Stimulated activated CD8-positive, alpha-beta memory T cell treated with anti-CD3 and anti-CD28 coated beads, Interleukin-12 subunit alpha, Interleukin-12 subunit beta, amount 100 ng/mL, for 4 hours (primary cell): Measurements from ENCODE around the gene MRPS14.

Experiments used
- DNase-seq: peaks from one replicate; pipeline ENCODE4 v3.0.0-alpha.2; 2020; ENCODE audit warnings: low read depth

The MRPS14 gene

DNA sequence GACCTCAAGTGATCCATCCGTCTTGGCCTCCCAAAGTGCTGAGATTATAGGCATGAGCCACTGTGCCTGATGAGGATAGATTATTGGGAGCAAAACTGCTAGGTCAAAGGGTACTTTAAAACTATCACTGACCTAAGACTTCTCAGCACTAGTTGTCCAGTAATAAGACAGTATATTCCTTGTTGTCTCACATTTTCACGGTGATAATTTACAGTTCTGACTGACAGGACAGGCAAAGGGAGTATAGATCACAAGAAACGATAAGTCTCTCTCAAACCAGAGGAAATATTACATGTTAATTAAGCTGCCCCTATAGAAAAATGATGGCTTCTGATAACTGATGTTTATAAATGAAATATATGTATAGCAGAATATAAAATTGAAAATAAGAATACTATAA is 3.7 kb downstream of the MRPS14 start:
- DNase-seq, result no peak

DNA sequence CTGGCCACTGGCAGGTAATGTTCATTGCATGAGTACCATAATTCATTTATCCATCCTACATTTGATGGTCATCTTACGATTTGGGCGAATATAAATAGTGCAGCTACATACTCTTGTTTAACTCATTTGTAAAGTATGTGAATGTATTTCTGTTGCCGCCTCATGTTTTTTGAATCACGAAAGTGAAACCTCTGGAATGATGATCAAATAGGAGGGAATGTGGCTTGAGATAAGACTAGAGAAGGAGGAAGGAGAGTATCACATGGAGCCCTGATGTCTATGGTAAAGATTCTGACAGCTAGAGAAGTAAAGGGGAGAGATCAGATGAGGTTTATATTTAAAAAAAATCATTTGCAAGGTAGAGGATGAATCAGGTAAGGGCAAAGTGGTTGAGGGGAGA is 8.0 kb downstream of the MRPS14 start:
- no peak for DNase-seq

DNA sequence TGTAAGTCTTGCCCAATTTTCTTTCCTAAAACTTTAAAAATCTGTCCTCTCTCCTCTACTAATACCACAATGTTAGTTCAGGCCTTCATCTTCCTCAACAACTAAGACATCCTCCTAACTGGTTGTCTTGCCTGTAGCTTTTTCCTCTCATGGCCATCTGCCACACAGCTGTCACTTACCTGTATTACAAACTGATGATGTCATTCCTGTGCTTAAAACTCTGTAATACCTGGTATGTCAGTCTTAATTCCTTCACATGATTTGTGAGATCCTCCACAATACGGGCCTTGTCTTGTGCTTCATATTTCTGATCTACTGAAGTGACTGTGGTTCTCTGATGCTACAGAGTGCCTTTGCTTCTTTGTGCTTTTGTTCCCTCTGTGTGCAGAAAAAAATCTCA is 9.8 kb downstream of the MRPS14 start:
- no peak for DNase-seq

DNA sequence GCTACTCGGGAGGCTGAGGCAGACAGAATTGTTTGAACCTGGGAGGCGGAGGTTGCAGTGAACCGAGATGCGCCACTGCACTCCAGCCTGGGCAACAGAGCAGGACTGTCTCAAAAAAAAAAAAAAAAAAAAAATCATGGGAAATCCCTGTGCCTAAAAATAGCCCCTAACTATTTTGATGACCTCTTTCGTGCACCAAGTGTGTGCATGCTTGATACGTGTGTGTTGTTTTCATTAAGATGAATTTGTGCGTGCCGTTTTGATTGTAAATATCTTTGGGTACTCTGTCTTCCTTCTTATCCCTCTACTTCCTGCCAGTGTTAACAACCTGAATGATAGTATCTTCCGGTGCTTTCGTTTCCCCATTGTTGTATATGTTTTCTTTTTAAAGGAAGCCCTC is 13.7 kb downstream of the MRPS14 start:
- DNase-seq, result no peak

DNA sequence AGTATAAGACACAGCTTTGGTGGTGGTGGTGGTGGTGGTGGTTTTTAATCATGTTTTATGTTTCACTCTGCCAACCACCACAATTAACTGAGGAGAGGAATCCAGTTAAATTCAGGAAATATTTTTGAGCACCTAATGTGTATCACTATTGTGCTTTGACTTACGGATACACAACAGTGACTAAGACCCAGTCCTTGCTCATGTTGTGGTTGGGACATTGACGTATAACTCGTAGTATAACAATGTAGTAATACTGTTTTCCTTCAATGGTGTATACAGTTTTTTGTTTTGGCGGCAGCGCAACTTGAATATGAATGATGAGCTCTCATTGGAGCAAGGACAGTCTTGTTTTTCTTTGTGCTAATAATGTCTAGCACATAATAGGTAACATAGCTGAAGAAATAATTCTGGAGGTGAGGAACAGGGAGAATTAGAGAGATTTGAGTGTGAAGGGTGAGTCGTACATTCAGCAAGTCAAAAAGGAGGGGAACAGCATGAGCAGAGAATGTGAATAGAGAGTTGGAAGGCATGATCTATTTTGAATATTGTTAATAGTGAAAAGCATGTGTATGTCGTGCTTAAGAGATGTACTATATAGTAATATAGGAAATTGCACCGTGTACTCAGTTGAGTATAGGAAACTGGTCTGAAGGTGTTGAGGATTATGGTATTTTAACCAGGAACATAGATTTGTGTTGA is 18.0 kb downstream of the MRPS14 start:
- DNase-seq, result no peak

DNA sequence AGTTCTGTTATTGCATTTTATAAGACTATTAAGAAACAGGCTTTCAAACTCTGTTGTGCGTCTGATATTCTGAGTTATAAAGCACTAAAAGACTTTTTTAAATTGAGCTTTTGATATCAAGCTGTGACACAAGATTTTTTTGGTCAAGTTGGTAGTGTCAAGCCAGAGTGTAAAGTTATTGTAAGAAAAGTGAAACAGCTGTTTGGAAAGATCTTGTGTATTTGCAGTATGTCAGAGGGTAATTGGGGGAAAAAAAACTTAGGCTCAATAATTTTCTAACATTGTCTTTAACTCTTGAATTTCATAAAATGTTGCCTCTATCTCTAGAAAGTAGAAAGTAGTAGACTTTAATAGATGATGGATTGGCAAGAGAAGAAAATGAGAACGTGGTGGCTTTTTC is 19.7 kb downstream of the MRPS14 start:
- DNase-seq, result no peak

DNA sequence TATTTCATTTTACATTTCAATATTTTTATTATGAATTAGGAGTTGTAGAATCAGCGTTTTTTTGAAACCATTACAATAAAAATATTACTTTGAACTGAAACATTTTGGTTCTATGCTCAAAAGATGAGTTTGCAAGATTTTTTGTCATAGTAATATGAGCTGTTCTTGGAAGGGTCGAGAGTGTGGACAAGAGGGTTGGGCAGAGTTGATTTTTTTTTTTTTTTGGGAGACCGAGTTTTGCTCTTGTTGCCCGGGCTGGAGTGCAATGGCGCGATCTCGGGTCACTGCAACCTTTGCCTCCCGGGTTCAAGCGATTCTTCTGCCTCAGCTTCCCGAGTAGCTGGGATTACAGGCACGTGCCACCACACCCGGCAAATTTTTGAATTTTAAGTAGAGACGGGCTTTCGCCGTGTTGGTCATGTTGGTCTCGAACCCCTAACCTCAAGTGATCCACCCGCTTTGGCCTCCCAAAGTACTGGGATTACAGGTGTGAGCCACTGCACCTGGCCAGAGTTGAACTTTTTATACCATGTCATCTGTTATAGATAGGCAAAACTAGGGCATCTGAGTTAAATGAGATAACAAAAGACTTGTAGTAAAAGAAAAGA is 20.2 kb downstream of the MRPS14 start:
- DNase-seq, result no peak

DNA sequence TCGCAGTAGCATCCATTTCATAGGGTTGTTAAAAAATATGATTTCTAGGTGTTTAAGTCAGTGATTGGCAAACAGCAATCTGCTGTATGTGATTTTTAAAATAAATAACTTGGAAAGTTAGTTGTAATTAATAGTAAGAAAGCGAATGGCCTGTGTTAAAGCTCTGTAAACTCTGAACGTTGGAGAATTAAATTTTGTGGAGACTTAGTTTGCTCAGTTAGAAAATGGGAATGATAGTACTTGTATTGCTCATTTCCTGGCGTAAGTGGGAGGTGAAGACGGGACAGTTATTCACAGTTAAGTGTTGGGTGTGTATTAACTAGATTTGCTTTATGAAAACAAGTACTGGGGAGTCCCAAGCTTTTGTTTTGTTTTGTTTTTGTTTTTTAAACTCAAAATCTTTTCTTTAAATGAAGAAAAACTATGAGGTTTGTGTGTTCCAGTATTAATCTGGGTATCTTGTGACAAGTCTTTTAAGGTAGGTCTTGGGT is 22.5 kb downstream of the MRPS14 start:
- no peak for DNase-seq

DNA sequence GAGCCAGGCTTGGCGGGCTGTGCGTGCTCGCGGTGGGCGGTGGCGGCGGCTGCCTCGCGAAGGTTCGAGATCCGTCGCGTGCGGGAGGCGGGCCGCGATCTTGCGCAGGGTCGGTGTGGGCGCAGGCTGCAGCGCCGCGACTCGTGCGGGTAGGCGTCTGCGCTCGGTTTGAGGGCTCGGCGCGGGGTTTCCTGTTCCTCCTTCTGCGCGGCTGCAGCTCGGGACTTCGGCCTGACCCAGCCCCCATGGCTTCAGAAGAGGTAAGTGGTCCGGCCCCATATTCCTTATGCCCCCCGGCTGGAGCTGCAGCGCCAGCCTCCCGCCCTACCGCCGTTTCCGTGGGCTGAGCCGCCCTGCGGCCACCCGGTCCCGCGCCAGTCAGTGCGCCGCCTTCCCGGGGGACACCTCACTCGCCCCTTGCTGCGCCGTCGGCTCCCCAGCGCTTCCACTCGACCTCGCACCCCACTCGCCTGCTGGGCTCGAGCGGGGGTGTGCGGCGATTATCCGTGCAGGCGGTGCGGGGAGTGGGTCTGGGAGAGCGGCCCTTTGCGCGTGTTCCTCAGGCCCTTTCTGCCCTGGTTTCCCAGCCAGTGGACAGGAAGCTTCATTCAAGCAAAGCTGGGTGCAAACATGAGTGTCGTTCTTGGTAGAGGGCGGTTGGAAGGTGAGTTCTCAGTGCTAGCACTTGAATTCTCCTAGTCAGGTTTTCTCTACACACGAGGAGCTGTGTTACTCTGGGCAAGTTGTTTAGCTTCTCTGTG is 23.1 kb downstream of the MRPS14 start, which contains the start of gene CACYBP:
Gene CACYBP (plus strand): TSS at position 12 of the 761 bp plus-strand sequence. CDS start 234 bp downstream, at position 246.
- DNase-seq, result no peak

DNA sequence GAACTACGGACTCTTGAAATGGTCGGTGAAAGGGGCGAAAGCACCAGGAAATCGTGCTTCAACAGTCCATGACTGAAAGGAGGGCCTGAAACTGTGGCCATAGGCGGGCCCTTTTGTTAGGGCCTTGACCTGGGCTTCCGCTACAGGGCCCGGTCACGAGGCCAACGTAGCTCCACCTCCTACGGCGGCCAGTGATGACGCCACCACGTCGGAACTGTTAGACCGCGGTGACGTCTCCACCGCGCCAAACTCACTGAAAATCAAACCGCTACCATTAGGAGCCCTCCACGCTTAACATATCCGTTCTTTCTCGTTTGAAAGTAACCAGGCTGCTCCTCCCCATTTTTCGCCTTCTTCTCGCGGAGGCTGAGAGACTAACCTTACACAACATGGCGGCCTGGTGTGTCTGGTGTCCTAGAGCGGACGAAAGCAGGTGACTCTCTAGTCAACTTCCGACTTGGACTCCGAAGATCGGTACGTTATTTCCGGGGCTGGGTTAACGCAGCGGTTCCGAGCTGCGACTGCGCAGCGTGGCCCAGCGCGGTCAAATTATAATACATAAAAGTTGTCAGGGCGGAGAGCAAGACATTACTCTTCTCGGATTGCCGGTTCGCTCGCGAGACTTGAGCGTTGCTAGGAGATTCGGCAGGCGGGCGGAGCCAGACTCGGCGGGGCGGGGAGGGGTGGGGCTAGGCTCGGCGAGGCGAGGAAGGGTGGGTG is 23.8 kb downstream of the MRPS14 start:
- DNase-seq, result peak; percentile 96

DNA sequence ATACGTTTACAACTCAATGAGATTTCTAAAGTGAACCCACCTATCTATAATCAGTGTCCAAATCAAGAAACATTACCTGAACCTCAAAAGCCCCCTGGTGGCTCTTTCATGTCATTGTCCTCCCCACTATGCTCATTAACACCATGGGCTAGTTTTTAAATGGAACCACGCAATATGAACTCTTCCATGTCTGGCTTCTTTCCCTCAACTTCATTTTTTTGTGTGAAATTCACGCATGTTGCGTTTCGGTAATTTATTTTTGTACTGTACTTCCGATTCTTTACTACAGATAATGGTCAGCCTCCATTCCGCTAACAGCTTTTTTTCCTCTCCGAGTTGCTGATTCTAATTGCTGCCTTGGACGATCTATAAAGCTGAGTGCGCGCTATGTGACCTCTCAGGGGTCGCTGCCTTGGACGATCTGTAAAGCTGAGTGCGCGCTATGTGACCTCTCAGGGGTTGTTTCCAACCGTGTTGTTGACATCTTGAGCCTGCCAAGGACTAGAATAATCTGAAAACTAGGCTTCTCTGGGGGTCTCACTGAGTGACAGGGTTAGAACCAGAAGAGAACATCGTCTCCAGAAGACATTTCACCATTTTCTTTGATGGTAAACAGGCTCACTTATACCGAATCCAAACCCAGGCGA is 24.5 kb downstream of the MRPS14 start:
- DNase-seq, result no peak

DNA sequence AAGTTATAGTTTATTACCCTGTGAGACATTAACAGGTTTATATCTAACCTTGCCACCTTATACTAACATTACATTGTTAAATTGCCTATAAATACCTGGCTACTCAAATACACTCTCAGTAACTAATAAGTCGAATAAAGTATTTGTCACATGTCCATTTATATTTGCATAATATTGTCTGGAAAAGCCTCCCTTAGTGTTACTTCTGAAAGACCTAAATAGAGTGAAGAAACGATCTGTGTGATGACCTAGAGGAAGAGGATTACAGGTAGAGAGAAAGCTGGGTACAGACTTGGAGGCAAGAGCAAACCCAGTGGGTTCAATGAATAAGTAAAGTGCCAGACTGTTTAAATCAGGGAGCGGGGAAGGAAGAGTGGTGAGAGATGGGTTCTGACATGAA is 26.2 kb downstream of the MRPS14 start:
- DNase-seq, result no peak

DNA sequence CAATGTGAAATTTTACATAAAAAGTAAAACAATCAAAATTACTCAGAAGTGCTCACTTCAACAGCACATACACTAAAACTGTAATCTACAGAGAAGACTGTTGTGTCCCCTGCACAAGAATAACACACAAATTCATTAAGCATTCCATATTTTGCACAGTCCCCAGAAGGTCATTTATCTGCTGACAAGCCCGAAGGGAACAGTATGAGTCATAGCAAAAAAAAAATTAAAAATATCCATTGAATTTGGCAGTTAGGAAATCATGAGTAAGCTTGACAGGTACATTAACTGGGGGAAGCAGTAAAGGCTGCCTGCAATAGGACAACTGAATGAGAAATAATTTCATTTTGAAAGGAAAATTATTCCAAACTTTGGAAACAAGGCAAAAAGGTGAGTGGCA is 26.7 kb downstream of the MRPS14 start:
- DNase-seq, result no peak

DNA sequence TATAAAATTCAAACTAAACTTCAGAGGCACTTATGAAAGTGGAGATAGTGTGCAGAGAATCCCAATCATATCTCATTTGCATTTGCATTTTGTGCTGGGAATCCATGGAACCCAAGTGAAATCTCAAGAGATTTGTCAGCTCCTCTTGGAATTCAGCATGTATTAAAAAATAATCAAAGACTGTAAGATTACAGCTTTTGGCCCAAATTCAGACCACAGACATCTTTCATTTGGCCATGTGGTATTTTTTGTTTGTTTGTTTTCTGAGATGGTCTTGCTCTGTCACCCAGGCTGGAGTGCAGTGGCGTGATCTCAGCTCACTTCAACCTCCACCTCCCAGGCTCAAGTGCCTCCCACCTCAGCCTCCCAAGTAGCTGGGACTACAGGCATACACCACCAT is 27.3 kb downstream of the MRPS14 start:
- DNase-seq, result no peak

DNA sequence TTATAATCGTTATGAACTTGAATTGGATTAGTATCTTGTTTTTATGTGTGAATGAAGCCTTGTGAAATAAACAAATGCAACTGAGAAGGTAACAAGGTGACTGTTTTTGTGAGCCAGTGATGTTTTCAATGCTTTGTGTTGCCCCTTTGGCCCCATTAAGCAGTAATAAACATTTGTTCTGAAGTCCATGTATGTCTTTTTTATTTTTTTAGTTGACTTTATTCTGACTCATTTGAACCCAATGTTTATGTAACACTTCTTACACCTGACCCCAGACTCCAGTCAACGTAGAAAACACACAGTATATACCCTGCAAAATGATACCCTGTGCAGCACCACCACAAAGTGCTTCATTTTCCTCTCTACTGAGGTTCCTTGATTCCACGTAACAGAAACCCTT is 28.1 kb downstream of the MRPS14 start:
- no peak for DNase-seq

DNA sequence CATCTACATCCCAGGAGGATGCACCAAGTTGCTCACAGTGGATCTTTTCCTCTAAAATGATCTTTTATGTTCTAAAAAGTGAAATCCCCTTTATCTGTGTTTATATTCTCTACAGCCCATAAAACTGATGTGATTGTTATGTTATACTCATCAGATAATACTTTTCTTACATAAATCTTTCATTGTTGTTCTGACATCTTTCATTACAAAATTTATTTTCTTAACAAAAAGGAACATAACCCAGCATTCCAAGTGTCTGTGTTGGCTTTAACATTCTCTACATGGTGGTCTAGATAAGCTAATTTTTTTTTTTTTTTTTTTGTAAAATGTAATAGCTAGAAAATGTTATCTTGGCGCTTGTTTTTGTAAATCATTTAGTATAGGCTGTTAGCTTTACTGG is 31.8 kb downstream of the MRPS14 start:
- DNase-seq, result no peak

DNA sequence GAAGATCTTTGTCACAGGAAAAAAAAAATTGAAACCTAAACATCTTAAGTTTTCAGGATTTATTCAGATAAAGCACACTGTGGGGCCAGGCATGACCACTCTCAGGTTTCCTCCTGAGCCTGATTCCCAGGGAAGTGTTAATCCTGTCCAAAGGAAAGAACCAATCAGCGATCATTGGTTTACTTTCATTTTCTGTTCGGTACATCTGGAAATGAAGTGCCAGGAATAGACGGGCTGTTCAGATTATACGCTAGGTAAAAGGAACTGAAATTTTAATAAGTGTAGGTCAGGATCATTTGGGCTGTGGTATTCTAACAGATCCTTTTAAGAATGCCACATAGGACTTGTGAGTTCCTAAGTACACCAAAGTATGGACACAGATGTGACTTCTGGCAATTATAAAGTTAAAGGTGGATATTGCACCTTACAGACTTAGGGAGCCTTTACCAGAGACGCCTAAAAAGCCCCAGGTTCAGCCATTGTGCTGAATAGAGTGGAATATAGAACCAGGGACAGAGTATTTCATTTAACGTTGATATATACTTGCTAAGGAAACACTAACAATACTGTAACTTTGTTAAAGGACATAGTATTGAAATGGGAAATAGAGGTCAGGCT is 32.7 kb downstream of the MRPS14 start:
- DNase-seq, result no peak

DNA sequence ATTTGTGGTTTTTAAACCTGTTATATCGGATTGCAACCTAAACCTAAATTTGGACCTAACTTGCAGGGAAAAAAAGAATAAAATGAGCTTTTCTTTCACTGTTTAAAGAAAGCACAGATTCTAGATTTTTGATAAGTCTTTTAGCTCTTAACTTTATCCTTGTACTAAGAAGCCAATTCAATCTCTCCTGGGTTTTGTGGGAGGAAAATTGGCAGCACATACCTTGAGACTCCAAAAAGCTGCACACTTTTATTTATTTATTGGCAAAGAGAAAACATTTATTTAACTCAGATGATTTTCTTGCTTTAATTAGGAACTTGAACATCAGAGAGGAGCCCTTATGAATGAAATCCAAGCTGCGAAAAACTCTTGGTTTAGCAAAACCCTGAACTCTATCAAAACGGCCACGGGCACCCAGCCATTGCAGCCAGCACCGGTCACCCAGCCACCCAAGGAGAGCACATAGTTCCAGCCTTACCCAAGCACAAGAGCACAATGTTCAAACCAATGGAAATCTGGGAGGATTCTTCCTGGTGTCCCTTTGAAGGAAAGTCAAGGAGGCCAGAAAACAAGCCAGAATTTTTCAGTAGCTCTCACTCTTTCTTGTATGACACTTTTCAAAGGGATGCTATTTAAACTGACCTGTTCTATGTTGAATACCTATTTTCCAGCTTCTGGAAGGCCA is 33.5 kb downstream of the MRPS14 start:
- no peak for DNase-seq

DNA sequence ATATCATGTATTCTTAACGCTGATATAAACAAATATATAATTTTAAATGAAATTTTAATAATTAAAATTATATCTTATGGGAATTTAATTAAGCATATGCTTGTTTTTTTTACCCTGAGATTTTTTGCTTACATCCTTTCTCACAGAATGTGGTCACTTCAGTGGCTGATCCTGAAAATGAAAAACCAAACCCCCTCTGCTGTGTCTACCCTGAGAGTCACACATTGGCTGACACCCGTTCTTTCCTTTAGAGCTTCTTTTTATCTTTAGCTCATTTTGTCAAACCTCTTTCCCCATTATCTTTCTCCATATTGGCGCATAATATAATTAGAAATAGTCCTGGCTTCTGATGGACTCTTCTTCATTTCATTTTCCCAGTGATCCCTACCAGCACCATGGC is 34.2 kb downstream of the MRPS14 start:
- DNase-seq, result no peak

DNA sequence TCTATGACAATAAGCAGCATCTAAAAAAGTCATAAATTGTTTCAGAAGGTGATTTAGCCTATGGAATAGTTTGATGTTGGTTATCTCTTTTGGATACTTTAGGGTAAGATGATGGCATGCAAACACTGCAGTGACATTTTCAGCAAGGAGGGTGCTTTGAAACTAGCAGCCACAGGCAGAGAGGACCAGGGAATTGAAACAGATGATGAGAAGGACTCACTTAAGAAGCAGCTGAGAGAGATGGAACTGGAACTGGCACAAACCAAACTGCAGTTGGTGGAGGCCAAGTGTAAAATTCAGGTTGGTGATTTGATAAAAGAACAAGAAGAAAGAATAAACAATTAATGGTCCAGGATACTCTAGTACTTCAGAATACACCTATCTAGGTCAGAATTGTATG is 34.7 kb downstream of the MRPS14 start:
- DNase-seq, result no peak

DNA sequence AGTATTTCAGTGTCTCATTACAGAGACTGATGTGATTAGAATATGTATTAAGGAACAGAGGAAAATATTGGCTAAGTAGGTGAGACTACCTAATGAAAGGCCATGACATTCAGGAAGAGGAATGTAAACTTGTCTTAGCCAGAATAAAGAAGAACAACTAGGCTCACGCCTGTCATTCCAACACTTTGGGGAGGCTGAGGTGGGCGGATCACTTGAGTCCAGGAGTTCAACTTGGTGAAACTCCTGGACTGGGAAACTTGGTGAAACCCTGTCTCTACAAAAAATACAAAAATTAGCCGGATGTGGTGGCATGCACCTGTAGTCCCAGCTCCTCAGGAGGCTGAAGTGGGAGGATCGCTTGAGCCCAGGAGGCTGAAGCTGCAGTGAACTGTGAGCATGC is 38.3 kb downstream of the MRPS14 start:
- DNase-seq, result no peak
